ENCODE measurements around the gene LRPAP1. TPM values are rescaled to one million over a fixed set of nuclear protein-coding genes. Genes with fewer than 3 reads are reported as not detected.
A peak's percentile ranks its signal among the peaks of the same experiment; 100 is the strongest.

Gene LRPAP1
- total RNA-seq, 2 experiments from 2014 or later, result 58.2 to 61.2 TPM

DNA sequence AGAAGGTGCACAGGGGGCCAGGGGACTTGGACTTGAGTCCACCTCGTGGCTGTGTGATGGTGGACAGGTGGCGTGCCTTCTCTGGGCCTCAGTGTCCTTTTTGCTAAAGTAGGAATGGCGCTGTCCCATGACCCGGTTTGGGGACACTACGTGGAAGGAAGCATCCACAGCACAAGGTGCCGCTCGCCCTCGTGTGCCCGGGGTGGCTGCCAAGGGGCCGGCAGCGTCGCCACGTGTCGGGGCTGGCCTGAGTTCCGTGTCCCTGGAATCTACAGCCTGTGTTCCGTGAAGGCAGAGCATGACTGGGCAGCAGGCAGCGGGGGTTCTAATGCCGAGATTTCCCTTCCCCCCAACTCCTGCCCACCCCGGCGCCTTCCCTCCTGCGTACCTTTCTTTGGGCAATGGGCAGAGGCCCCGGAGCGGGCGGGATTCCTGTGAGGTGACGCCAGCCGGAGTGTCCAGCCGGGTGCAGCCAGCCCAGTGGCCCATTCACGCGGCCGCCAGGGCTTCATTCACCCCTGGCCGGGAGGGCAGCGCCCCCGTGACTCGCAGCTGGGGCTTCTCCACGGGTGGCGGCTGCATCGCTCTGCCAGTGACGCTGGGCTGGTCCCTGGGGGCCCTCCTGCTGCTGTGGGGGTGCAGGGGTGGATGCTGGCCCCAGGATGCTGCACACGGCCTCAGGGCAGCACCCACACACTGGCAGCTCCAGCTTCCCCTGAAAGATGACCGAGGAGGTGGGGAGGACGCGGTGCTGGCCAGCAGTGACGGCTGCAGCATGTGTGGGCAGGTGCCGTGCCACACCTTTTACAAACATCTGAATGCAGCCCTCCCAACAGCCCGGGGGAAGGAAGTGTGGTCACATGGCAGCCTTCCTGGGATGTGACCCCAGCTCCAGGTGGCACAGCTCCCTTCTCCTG, 47.9 kb downstream of the LRPAP1 start:
- no peak overlapping the region for H3K4me3 Mint-ChIP-seq
- peaks cover under 1% of the 10 kb centered on the region for H3K4me1 Mint-ChIP-seq
- H3K27me3 Mint-ChIP-seq, result peaks cover 34% of the 10 kb centered on the region
- H3K27ac Mint-ChIP-seq, result no peak overlapping the region
- DNase-seq, result no peak
- H3K36me3 Mint-ChIP-seq, result no peaks in the 10 kb centered on the region
- no peaks in the 10 kb centered on the region for H3K9me3 Mint-ChIP-seq

DNA sequence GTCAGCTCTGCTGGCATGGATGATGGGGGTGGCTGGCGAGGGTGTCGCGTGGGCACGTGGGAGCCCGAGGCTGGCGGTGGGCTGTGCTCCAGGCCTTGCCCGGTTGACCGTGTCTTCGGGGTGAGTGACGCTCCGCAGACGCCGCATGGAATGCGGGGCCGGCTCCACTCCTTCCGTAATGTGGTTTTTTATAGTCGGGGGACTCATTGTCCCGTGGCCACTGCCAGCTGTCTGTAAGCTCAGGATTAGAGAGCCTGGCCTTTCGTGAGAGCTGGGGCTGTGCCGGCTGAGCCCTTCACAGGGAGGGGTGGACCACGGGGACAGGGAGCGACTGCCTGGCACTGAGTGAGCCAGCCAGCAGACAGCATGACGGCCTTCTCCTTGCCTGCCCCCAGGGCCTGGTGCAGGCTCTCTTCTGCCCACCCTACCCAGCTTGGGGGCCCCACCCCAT, 48.7 kb downstream of the LRPAP1 start:
- DNase-seq, result no peak
- H3K36me3 Mint-ChIP-seq, result no peaks in the 10 kb centered on the region
- H3K4me3 Mint-ChIP-seq, result no peak overlapping the region
- peaks cover 27% of the 10 kb centered on the region for H3K27me3 Mint-ChIP-seq
- H3K27ac Mint-ChIP-seq, result no peak overlapping the region
- no peaks in the 10 kb centered on the region for H3K9me3 Mint-ChIP-seq
- H3K4me1 Mint-ChIP-seq, result no peaks in the 10 kb centered on the region

DNA sequence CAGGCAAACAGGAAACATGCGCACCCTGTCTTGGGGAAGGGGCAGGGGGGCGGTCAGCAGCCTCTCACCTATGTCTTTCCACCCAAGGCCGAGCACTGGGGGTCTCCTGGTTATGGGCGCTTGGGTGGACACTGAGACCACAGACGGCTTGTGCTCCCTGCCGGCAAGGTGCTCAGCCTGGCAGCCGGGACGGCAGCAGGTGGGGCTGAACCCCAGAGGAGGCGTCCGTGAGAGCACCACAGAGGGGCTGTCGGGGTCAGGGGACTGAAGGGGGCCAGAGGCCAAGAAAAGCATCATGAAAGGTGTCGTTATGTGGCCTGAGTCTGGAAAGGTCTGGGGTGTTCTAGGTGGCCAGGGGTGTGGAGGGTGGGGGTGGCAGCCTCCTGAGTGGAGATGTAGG, 49.5 kb downstream of the LRPAP1 start:
- Mint-ChIP-seq H3K4me1 (no peaks in the 10 kb centered on the region), H3K27me3 (peaks cover 24% of the 10 kb centered on the region), H3K9me3 (no peaks in the 10 kb centered on the region), H3K4me3 (no peak overlapping the region), H3K36me3 (no peaks in the 10 kb centered on the region), H3K27ac (no peak overlapping the region)
- no peak for DNase-seq

DNA sequence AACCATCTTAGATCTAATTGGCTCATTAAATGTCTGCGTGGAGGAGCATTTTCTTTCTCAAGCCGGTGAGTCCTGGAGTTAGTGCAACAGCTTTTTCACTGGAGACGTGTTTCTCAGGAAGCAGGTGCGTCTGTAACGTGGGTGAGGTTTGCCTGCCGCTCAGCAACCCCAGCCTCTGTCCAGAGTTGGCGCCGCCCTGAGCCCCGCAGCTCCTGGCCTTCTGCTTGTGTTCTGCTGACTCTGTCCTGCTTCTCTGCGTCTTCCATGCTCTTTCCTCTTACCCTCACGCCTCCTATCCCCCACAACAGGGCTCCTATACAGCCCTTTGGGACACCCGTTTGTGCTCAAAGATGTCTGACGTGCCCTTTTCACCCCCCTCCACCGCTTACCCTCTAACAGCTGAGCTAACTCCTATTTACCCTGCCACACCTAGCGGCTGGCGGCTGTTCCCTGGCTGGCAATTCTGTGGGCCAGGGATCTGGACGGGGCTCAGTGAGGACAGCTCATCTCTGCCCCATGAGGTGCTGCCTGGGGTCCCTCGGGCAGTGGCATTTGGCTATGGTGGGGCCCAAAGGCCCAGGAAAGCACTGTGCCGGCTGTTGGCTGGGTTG, 50.3 kb downstream of the LRPAP1 start:
- no peaks in the 10 kb centered on the region for H3K9me3 Mint-ChIP-seq
- no peaks in the 10 kb centered on the region for H3K36me3 Mint-ChIP-seq
- no peak overlapping the region for H3K27ac Mint-ChIP-seq
- no peaks in the 10 kb centered on the region for H3K4me1 Mint-ChIP-seq
- no peak for DNase-seq
- H3K4me3 Mint-ChIP-seq, result no peak overlapping the region
- H3K27me3 Mint-ChIP-seq, result peaks cover 24% of the 10 kb centered on the region

DNA sequence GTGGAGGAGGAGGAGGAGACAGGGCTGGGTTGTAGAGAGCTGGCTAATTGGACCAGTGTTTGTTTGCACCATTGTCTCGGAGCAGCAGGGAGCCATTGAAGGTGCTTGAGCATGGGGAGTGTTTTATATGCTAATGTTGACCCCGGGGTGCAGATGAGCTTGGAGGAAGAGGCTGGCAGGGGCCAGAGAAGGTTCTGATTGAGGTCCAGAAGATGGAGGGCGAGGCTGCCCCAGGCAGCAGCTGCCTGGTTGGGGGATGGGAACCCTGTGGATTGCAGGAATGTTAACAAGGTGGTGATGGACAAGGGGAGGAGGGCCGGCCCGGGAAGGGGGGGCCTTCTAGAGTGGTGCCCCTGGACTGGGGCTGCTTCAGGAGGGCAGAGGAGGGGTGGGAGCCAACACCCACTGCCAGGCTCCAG, 51.1 kb downstream of the LRPAP1 start:
- no peaks in the 10 kb centered on the region for H3K36me3 Mint-ChIP-seq
- no peaks in the 10 kb centered on the region for H3K4me1 Mint-ChIP-seq
- H3K4me3 Mint-ChIP-seq, result no peak overlapping the region
- H3K27me3 Mint-ChIP-seq, result peaks cover 31% of the 10 kb centered on the region
- H3K27ac Mint-ChIP-seq, result no peak overlapping the region
- no peaks in the 10 kb centered on the region for H3K9me3 Mint-ChIP-seq
- no peak for DNase-seq

DNA sequence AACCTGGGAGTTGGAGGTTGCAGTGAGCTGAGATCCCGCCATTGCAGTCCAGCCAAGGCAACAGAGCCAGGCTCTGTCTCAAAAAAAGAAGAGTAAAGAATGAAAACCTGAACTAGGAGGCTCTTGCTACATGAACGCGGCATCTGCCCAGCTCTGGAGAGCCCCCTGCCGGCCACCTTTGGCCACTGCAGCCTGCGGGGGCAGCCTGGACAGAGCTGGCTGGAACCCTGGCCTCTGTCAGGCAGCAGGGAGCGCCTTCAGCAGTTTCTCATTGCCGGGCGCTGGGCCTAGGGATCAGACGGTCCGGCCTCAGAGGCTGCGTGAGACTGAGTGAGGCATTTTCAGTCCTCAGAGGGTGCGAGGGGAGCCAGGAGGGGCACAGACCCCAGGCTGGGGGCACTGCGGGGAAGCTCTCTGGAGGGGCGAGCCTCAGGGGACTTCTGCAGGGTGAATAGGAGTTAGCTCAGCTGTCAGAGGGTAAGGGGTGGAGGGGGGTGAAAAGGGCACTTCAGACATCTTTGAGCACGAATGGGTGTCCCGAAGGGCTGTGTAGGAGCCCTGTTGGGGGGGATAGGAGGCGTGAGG, 51.6 kb downstream of the LRPAP1 start:
- Mint-ChIP-seq H3K4me3 (no peak overlapping the region), H3K9me3 (no peaks in the 10 kb centered on the region), H3K27ac (no peak overlapping the region), H3K36me3 (no peaks in the 10 kb centered on the region), H3K27me3 (peaks cover 31% of the 10 kb centered on the region), H3K4me1 (no peaks in the 10 kb centered on the region)
- peak; percentile 77 for DNase-seq

DNA sequence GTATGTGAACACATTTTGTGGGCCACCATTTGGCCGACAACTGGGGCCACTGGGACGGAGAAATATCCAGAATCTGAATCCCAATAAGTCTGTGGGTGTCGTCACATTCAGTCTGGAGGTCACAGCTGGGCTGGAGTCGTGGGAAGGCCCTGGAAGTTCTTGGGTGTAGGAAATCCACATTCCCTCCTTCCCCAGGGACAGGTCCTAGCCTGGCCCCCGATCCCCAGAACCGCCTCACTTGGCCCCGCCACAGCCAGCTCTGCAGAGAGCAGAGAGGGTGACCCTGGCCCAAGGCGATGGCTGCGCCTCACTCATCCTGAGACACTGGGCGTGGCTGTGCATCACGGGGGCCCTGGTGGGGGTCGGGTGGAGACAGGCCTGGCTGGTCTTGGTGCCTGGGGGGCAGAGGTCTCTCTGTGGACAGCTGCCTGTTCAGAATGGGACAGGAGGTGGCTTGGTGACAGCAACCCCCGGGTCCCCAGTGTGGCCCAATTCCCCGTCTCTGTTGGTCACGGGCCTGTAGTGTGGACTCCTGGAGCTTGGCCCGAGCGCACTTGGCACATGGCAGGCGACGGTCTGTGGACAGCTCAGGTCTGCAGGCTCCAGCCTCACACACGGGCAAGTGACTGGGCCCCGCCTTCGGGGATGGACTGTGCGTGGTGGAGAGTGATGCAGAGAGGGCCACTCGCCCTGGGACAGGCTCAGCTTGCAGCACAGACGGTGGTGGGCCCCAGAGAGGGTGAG, 52.7 kb downstream of the LRPAP1 start:
- no peak for DNase-seq
- Mint-ChIP-seq H3K36me3 (no peaks in the 10 kb centered on the region), H3K4me1 (no peaks in the 10 kb centered on the region), H3K27ac (no peak overlapping the region), H3K4me3 (no peak overlapping the region), H3K9me3 (no peaks in the 10 kb centered on the region), H3K27me3 (peaks cover 31% of the 10 kb centered on the region)

DNA sequence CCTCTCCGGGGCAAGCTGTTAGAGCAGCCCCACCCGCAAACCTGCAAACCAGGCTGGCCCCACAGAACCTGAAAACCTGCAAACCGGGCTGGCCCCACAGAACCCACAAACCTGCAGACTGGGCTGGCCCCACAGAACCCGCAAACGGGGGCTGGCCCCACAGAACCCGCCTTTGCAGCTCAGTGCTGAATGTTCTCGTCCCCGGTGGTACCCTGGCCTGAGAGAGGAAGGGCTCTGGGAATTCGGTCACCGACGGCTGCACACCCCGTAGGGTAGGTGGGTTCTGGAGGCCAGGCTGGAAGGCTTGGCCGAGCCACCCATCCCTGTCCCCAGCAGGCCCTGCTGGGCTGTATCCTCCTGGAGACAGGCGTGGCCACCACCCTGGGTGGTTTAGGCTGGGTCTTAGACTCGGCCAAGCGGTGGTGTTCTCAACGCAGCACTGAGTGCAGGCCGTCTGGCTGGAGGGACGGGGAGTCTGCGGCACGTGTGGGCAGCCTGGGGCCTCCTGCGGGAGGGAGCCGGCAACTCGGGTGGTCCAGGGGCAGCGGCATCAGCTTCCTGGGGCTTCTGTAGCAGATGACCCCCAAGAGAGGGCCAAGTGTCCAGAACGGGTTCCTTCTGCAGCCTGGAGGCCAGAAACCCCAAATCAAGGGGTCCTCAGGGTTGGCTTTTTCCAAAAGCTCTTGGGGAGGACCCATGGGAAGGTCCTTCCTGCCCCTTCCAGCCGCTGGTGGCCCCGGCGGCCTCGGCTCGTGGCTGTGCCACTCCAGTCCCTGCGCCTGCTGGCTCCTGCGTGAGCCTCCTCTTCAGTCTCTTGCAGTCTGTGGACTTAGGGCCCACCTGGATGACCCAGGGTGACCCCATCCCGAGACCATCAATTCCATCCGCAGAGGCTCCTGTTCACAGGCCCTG, 53.5 kb downstream of the LRPAP1 start:
- Mint-ChIP-seq H3K4me1 (no peaks in the 10 kb centered on the region), H3K4me3 (no peak overlapping the region), H3K36me3 (no peaks in the 10 kb centered on the region), H3K27ac (no peak overlapping the region), H3K9me3 (no peaks in the 10 kb centered on the region), H3K27me3 (peaks cover 26% of the 10 kb centered on the region)
- DNase-seq, result no peak

DNA sequence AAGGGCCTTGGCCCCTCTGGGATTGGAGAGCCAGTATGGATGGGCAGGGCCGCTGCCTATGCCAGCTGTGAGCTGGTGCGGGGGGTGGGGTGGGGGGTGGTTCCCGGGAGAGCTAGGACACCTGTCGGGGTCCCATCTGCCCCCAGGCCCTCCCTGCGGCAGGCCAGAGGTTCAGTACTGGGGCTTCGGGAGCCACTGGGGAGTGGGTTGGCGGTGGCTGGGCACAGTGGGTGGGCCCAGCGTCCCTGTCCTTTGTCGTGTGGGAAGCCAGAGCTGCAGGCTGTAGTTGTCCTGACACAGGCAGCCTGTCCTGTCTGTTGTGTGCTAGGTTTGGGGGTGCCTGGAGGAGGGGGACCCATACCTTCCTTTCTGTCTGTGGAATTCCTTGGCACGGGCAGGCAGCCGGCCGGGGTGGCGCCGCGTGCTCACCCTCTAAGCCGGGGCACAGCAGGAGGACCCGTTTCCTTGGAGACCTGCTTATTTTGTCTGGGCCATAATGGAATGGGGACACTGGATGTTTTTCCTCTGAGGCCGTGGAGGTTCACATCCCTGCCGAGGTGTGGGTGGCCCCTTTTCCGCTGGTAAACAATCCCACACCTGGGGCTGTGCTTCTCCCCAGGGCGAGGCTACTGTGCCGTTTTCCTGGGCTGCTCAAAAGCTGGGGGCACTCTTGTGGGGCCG, 54.3 kb downstream of the LRPAP1 start:
- no peak overlapping the region for H3K4me3 Mint-ChIP-seq
- H3K9me3 Mint-ChIP-seq, result no peaks in the 10 kb centered on the region
- H3K4me1 Mint-ChIP-seq, result no peaks in the 10 kb centered on the region
- H3K27me3 Mint-ChIP-seq, result peaks cover 23% of the 10 kb centered on the region
- no peak overlapping the region for H3K27ac Mint-ChIP-seq
- no peaks in the 10 kb centered on the region for H3K36me3 Mint-ChIP-seq
- no peak for DNase-seq

DNA sequence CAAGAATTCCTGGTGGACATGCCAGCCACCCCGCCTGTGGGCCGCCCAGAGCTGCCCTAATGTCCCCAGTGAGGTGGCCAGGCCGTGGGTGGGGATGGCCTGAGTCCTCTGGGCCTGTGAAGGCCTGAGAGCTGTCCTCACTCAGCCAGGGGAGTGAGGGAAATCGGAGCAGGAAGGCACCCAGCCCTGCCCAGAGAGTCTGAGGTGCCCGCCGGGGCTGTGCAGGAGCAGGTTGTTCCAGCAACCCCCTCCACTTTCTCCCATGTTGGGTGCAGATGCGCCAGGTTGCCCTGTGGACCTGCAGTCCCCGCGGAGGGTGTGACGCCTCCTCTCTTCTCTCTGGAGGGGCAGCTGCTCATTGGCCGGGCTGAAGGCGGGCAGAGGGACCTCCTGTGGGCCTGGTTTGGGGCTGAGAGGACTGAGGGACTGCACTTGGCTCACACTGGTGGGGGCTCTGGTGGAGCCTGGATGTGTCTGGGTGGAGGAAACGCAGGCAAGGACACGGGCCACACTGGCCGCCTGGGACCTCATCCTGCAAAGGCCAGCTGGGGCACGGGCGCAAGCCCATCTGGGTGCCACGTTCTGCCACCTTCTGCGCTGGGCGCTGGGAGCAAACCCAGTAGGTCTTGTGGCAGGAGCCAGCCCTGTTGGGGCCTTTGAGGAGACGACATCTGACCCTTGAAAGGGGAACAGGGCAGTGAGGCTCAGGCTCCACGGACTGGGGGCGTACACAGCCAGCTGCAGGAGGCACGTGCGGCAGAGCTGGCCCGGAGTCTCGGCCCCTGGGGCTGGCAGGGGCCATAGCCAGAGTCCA, 55.1 kb downstream of the LRPAP1 start:
- Mint-ChIP-seq H3K36me3 (no peaks in the 10 kb centered on the region), H3K9me3 (no peaks in the 10 kb centered on the region), H3K4me3 (no peak overlapping the region), H3K4me1 (no peaks in the 10 kb centered on the region), H3K27ac (no peak overlapping the region), H3K27me3 (peaks cover 23% of the 10 kb centered on the region)
- no peak for DNase-seq

DNA sequence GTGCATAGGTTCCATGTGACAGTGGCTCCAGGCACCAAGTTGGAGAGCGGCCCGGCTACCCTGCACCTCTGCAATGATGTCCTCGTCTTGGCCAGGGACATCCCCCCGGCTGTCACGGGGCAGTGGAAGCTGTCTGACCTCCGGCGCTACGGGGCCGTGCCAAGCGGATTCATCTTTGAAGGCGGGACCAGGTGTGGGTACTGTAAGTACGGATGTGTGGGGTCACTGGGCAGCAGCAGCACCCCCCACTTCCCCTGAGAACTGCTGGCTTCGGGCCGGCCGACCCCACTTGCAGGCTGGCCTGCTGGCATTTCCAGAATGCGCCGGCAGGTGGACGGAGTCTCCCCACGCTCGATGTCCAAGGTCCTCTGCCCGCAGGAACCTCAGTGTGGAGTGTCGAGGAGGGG, 55.9 kb downstream of the LRPAP1 start:
- DNase-seq, result no peak

DNA sequence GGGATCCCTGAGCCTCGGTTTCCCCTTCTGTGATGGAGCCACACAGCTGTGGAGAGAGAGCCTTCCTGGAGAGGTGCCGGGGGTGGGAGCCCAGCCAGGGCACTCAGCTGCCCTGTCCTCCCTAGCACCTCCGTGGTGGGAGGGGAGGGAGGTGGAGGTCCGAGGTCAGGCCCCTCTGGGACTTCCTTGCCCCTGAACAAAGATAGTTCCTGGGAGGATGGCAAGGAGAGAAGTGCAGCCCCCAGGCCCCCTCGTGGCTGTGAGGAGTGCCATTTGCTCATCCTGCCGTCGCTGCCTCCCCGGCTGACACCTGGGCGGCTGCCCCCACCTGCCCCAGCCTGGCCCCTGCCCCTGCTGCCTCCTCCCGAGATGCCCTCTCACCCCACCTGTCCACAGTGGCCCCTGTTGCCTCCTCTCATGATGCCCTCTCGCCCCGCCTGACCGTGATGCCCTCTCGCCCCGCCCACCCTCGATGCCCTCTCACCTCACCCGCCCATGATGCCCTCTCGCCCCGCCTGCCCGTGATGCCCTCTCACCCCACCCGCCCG, 56.4 kb downstream of the LRPAP1 start:
- no peaks in the 10 kb centered on the region for H3K36me3 Mint-ChIP-seq
- DNase-seq, result no peak
- peaks cover 10% of the 10 kb centered on the region for H3K27me3 Mint-ChIP-seq
- no peak overlapping the region for H3K27ac Mint-ChIP-seq
- no peaks in the 10 kb centered on the region for H3K4me1 Mint-ChIP-seq
- H3K4me3 Mint-ChIP-seq, result no peak overlapping the region
- H3K9me3 Mint-ChIP-seq, result no peaks in the 10 kb centered on the region

More for the DNA sequence above, 55.9 kb downstream of the LRPAP1 start:
- Mint-ChIP-seq H3K4me3 (no peak overlapping the region), H3K27me3 (peaks cover 16% of the 10 kb centered on the region), H3K36me3 (no peaks in the 10 kb centered on the region), H3K9me3 (no peaks in the 10 kb centered on the region), H3K27ac (no peak overlapping the region), H3K4me1 (no peaks in the 10 kb centered on the region)
